HEK293 (cell line): Measurements from ENCODE around the gene DCUN1D5.

ENCODE experiments used
- CTCF ChIP-seq: fragments of 450-650 bp; formaldehyde crosslinking; IDR thresholded peaks from 2 replicates; pipeline ENCODE4 v1.5.1; 2016; ENCODE audit warnings: missing biosample characterization, missing genetic modification characterization
- ELK4 ChIP-seq: IDR thresholded peaks from 2 replicates; pipeline ENCODE4 v1.6.1; 2011; ENCODE audit warnings: mild to moderate bottlenecking, low read depth, low read length, borderline replicate concordance
- PATZ1 ChIP-seq: fragments of 450-650 bp; formaldehyde crosslinking; IDR thresholded peaks from 2 replicates; pipeline ENCODE4 v1.5.1; 2016; ENCODE audit warnings: missing biosample characterization, missing genetic modification characterization
- REST ChIP-seq: fragments of 450-650 bp; formaldehyde crosslinking; IDR thresholded peaks from 2 replicates; pipeline ENCODE4 v1.5.1; 2016; ENCODE audit warnings: missing biosample characterization, missing genetic modification characterization
- ZBTB6 ChIP-seq: fragments of 450-650 bp; formaldehyde crosslinking; IDR thresholded peaks from 2 replicates; pipeline ENCODE4 v1.5.1; 2017; ENCODE audit warnings: missing biosample characterization, missing genetic modification characterization
- ZNF114 ChIP-seq: fragments of 450-650 bp; formaldehyde crosslinking; IDR thresholded peaks from 2 replicates; pipeline ENCODE4 v1.5.0; 2017; ENCODE audit warnings: missing biosample characterization, missing genetic modification characterization
- ZNF580 ChIP-seq: fragments of 450-650 bp; formaldehyde crosslinking; IDR thresholded peaks from 2 replicates; pipeline ENCODE4 v1.5.1; 2016; ENCODE audit warnings: missing biosample characterization, missing genetic modification characterization
- ZNF596 ChIP-seq: fragments of 450-650 bp; IDR thresholded peaks from 2 replicates; pipeline ENCODE4 v1.5.0; 2018; ENCODE audit warnings: missing biosample characterization, mild to moderate bottlenecking, missing genetic modification characterization, moderate library complexity
- ZNF623 ChIP-seq: fragments of 450-650 bp; formaldehyde crosslinking; IDR thresholded peaks from 2 replicates; pipeline ENCODE4 v1.5.1; 2016; ENCODE audit warnings: missing biosample characterization, missing genetic modification characterization
- ZNF830 ChIP-seq: fragments of 450-650 bp; IDR thresholded peaks from 2 replicates; pipeline ENCODE4 v1.5.0; 2018; ENCODE audit warnings: missing biosample characterization, missing genetic modification characterization, low read depth, mild to moderate bottlenecking, moderate library complexity

- TF ChIP-seq ELK4 (no peak), PATZ1 (no peak), CTCF (tag by site-specific recombination) (peak; percentile 57; the same call in 1 of the 2 replicates), ZNF580 (tag by site-specific recombination) (no peak), ZNF623 (tag by site-specific recombination) (no peak), ZBTB6 (tag by site-specific recombination) (no peak), ZNF830 (no peak), ZNF596 (tag by site-specific recombination) (no peak), ZNF114 (tag by site-specific recombination) (no peak), REST (tag by site-specific recombination) (no peak; the same call in 1 of the 2 replicates)
These were observed 17.2 kb upstream of the DCUN1D5 start, which contains the start of gene DYNC2H1 for GRCh38 chr11:103108933-103109817.
